A549 (cell line): ENCODE measurements around the gene RAP2B. TPM values are rescaled to one million over a fixed set of nuclear protein-coding genes. Genes with fewer than 3 reads are reported as not detected.
A peak's percentile ranks its signal among the peaks of the same experiment; 100 is the strongest.

ENCODE experiments used
- ATAC-seq, 2 experiments: fragments of 200-7000 bp in 1 of 2; fragments of >200 bp in 1 of 2; cut with Nextera tagmentation in 1 of 2; cut with Tn5 transposase in 1 of 2; 3 replicates each; pipeline versions ENCODE4 v1.8.0 to v1.9.1; 2018 to 2020; ENCODE audit warnings: mild to moderate bottlenecking in 1 of 2, moderate library complexity in 1 of 2
- CTCF ChIA-PET: fragments of 300-600 bp; sonication (Branson Sonifier 250); formaldehyde crosslinking; extraction: SDS; loops from one replicate; lab custom pipeline; 2021; ENCODE audit warnings: antibody characterized with exemption, inconsistent platforms; lab: Yijun Ruan, JAX
- POLR2A ChIA-PET: fragments of 350-600 bp; formaldehyde crosslinking; extraction: SDS; loops from one replicate; lab custom pipeline; 2021; ENCODE audit warnings: antibody characterized with exemption, inconsistent platforms; lab: Yijun Ruan, JAX
- DNase-seq, 2 experiments: peaks; one replicate each; pipeline versions ENCODE4 v3.0.0 to v3.0.0-alpha.2; 2011 to 2016; ENCODE audit warnings: low read depth in 1 of 2, low spot score in 1 of 2
- FAIRE-seq: peaks from 2 replicates; lab custom pipeline; 2011; peaks lifted over from hg19 to GRCh38; lab: Jason Lieb, UNC
- H3K27ac ChIP-seq, 2 experiments: fragments of >200 bp; sonication (Bioruptor Twin); formaldehyde crosslinking; 3 replicates each; pipeline ENCODE4 v1.5.1; 2016 to 2017
- H3K4me1 ChIP-seq: fragments of >200 bp; sonication (Bioruptor Twin); formaldehyde crosslinking; 3 replicates; pipeline ENCODE4 v1.6.1; 2016
- H3K4me2 ChIP-seq: fragments of >200 bp; sonication (Bioruptor Twin); formaldehyde crosslinking; 3 replicates; pipeline ENCODE4 v1.6.1; 2016
- H3K4me3 ChIP-seq: fragments of >200 bp; sonication (Bioruptor Twin); formaldehyde crosslinking; 3 replicates; pipeline ENCODE4 v1.5.1; 2016
- H3K9me3 ChIP-seq: fragments of >200 bp; sonication (Bioruptor Twin); formaldehyde crosslinking; 3 replicates; pipeline ENCODE4 v1.6.1; 2016
- BHLHE40 ChIP-seq: IDR thresholded peaks from 2 replicates; pipeline ENCODE4 v1.6.1; 2012; ENCODE audit warnings: low read depth, low read length, inconsistent platforms
- CHD4 ChIP-seq: fragments of 200-600 bp; sonication (generic); IDR thresholded peaks from 2 replicates; pipeline ENCODE4 v1.6.1; 2016; ENCODE audit warnings: antibody characterized with exemption, mild to moderate bottlenecking, borderline replicate concordance
- CTCF ChIP-seq: fragments of >200 bp; sonication (Bioruptor Twin); formaldehyde crosslinking; IDR thresholded peaks from 3 replicates; pipeline ENCODE4 v1.5.1; 2016
- EHF ChIP-seq: fragments of 250-450 bp; sonication (Bioruptor Pico); IDR thresholded peaks from 2 replicates; pipeline ENCODE4 v1.5.0; 2020; ENCODE audit warnings: mild to moderate bottlenecking
- FOSB ChIP-seq: fragments of 250-450 bp; sonication (Bioruptor Pico); IDR thresholded peaks from 2 replicates; pipeline ENCODE4 v1.5.0; 2020; ENCODE audit warnings: mild to moderate bottlenecking, moderate library complexity
- HEYL ChIP-seq: fragments of 250-450 bp; sonication (Bioruptor Pico); IDR thresholded peaks from 2 replicates; pipeline ENCODE4 v1.8.0; 2021; ENCODE audit warnings: mild to moderate bottlenecking, moderate library complexity
- HOXB13 ChIP-seq: fragments of 250-450 bp; sonication (Bioruptor Pico); IDR thresholded peaks from 2 replicates; pipeline ENCODE4 v1.5.0; 2020; ENCODE audit warnings: low read depth, mild to moderate bottlenecking, moderate library complexity
- JUN ChIP-seq, 2 experiments: fragments of >200 bp; sonication (Bioruptor Twin); formaldehyde crosslinking; IDR thresholded peaks; 2 replicates in 1 of 2; 3 replicates in 1 of 2; pipeline ENCODE4 v1.6.1; 2016 to 2017
- KDM1A ChIP-seq: fragments of 200-600 bp; sonication (generic); IDR thresholded peaks from 2 replicates; pipeline ENCODE4 v1.6.1; 2016; ENCODE audit warnings: low read depth, mild to moderate bottlenecking
- NPAS2 ChIP-seq: fragments of 250-450 bp; sonication (Bioruptor Pico); IDR thresholded peaks from 2 replicates; pipeline ENCODE4 v1.8.0; 2022; ENCODE audit warnings: mild to moderate bottlenecking, moderate library complexity, borderline replicate concordance
- PHF8 ChIP-seq: fragments of 200-600 bp; sonication (generic); IDR thresholded peaks from 2 replicates; pipeline ENCODE4 v1.6.1; 2016; ENCODE audit warnings: low read depth, mild to moderate bottlenecking, antibody characterized with exemption, moderate library complexity, borderline replicate concordance
- POLR2A ChIP-seq: IDR thresholded peaks from 2 replicates; pipeline ENCODE4 v1.6.1; 2012; ENCODE audit warnings: mild to moderate bottlenecking, low read length
- SREBF2 ChIP-seq: fragments of 450-650 bp; IDR thresholded peaks from 2 replicates; pipeline ENCODE4 v1.6.1; 2014; ENCODE audit warnings: mild to moderate bottlenecking, moderate library complexity
- ZC3H11A ChIP-seq: fragments of 450-650 bp; IDR thresholded peaks from 2 replicates; pipeline ENCODE4 v1.6.1; 2014; ENCODE audit warnings: antibody characterized with exemption, mild to moderate bottlenecking
- ZNF302 ChIP-seq: fragments of 250-450 bp; sonication (Bioruptor Pico); IDR thresholded peaks from 2 replicates; pipeline ENCODE4 v1.9.0; 2021; ENCODE audit warnings: inconsistent platforms, mild to moderate bottlenecking, moderate library complexity
- WGBS: methylation state at CpG from one replicate; pipeline ENCODE4 v1.1.6; 2017; ENCODE audit errors: missing lambda C conversion rate; 5-methylcytosine and 5-hydroxymethylcytosine counted together
- polyA plus RNA-seq, 4 experiments: library from polyadenylated mRNA; depleted of rRNA in 3 of 4; stranded (reverse); fragments of >200 nt; fragmentation: RNase III in 1 of 4; extraction: RNeasy Plus Mini Kit Qiagen cat#74134 plus additional on column Dnase treatment in 1 of 4; gene quantifications; 2 replicates in 3 of 4; 3 replicates in 1 of 4; pipeline ENCODE4 v1.2.3, GENCODE V29; 2011 to 2017
- TF ChIP-seq, protein P1 (sequence below): fragments of 250-450 bp; sonication (Bioruptor Pico); IDR thresholded peaks from 2 replicates; pipeline ENCODE4 v1.5.0; 2021; ENCODE audit warnings: mild to moderate bottlenecking, moderate library complexity, borderline replicate concordance
- TF ChIP-seq, protein P2 (sequence below): IDR thresholded peaks from 2 replicates; pipeline ENCODE4 v1.6.1; 2012

Gene RAP2B
- polyA plus RNA-seq, 2 of the 4 experiments (the other 2 are of a cell fraction) = 5.6 to 6.7 TPM

GRCh38 chr3:153171918-153172317 lies 9.9 kb downstream of the RAP2B start:
- WGBS = 88% methylated on average over 4 of the region's 4 CpGs
- Histone ChIP-seq H3K4me1 (peaks cover 13% of the 10 kb centered on the region; the same call in 1 of the 3 replicates), H3K9me3 (no peaks in the 10 kb centered on the region), H3K27ac (no peak overlapping the region), H3K4me2 (no peak overlapping the region), H3K4me3 (no peak overlapping the region)
- TF ChIP-seq, protein P1, sequence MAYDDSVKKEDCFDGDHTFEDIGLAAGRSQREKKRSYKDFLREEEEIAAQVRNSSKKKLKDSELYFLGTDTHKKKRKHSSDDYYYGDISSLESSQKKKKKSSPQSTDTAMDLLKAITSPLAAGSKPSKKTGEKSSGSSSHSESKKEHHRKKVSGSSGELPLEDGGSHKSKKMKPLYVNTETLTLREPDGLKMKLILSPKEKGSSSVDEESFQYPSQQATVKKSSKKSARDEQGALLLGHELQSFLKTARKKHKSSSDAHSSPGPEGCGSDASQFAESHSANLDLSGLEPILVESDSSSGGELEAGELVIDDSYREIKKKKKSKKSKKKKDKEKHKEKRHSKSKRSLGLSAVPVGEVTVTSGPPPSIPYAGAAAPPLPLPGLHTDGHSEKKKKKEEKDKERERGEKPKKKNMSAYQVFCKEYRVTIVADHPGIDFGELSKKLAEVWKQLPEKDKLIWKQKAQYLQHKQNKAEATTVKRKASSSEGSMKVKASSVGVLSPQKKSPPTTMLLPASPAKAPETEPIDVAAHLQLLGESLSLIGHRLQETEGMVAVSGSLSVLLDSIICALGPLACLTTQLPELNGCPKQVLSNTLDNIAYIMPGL = no peak
- TF ChIP-seq NPAS2 (CRISPR knock-in tag) = no peak
- no peak for TF ChIP-seq CTCF
- no peak for TF ChIP-seq PHF8
- TF ChIP-seq POLR2A = no peak
- FAIRE-seq = no peak
- DNase-seq = no peak
- POLR2A ChIA-PET = interaction anchor here (1.4 to 2.5 kb wide), 2 partner anchors 11 kb away, joined by 8 to 10 read pairs; partner anchors contain the start of gene RAP2B
- no peak for ATAC-seq
- CTCF ChIA-PET = no interaction called here

DNA sequence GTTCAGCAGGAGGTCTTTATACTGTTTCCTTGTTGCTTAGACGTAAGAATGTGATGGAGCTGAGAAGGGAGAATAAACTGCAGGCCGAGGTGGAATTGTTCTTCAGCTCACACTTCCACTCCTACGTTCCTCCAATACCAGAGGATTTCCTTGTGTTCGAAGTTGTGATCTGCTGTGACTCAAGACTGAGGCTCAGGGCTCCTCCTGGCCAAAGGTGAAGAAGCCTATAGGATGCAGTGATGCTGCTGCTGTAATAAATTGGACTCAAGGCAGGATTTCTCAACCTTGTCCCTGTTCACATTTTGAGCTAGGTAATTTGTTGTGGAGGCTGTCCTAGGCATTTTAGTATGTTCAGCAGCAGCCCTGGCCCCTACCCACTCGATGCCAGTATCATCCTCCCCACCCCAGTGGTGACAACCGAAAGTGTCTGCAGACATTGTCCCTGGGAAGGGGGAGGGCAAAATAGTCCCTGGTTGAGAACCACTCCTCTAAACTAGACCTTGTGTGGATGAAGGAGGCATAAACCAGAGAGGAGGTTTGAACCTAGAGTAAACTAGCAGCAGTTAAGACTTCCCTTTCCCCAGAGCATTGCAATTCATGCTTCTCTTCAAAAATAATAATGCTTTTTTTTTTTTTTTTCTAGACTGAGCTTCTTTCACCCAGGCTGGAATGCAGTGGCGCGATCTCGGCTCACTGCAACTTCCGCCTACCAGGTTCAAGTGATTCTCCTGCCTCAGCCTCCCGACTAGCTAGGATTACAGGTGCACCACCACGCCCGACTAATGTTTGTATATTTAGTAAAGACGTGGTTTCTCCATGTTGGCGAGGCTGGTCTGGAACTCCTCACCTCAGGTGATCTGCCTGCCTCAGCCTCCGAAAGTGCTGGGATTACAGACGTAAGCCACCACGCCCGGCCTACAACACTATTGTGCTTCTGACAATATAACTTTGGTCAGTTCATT lies 11.1 kb downstream of the RAP2B start:
- Histone ChIP-seq H3K4me3 (no peak overlapping the region), H3K4me2 (no peak overlapping the region), H3K4me1 (peaks cover 13% of the 10 kb centered on the region; the same call in 1 of the 3 replicates), H3K27ac (no peak overlapping the region), H3K9me3 (no peaks in the 10 kb centered on the region)
- DNase-seq = no peak
- TF ChIP-seq BHLHE40 = no peak
- no peak for TF ChIP-seq ZNF302
- TF ChIP-seq POLR2A = no peak
- TF ChIP-seq, protein P2, sequence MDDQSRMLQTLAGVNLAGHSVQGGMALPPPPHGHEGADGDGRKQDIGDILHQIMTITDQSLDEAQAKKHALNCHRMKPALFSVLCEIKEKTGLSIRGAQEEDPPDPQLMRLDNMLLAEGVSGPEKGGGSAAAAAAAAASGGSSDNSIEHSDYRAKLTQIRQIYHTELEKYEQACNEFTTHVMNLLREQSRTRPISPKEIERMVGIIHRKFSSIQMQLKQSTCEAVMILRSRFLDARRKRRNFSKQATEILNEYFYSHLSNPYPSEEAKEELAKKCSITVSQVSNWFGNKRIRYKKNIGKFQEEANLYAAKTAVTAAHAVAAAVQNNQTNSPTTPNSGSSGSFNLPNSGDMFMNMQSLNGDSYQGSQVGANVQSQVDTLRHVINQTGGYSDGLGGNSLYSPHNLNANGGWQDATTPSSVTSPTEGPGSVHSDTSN = no peak
- no peak for TF ChIP-seq FOSB
- TF ChIP-seq, protein P1 = no peak
- no peak for TF ChIP-seq SREBF2
- TF ChIP-seq CTCF = no peak
- TF ChIP-seq ZC3H11A = no peak
- TF ChIP-seq NPAS2 (CRISPR knock-in tag) = no peak
- no peak for TF ChIP-seq KDM1A
- TF ChIP-seq CHD4 = no peak
- no peak for TF ChIP-seq JUN (IDR thresholded peaks at IDR 0.05)
- no peak for TF ChIP-seq HEYL (CRISPR knock-in tag)
- TF ChIP-seq HOXB13 (CRISPR knock-in tag) = no peak
- TF ChIP-seq EHF = no peak
- POLR2A ChIA-PET = interaction anchor here (1.4 kb wide), 1 partner anchor 12 kb away, joined by 8 read pairs; the partner anchor contains the start of gene RAP2B
- CTCF ChIA-PET = interaction anchor here (1.8 kb wide), 1 partner anchor 8 kb away, joined by 8 read pairs; no protein-coding TSS in a partner anchor
- 90% methylated on average over 19 of the region's 19 CpGs for WGBS
- no peak for FAIRE-seq
- ATAC-seq = peak; percentile 60 to 75
